HG03175 (cell line): Measurements from ENCODE around the gene ZDHHC3.
"Not testable (repeated sequence)": the region's sequence is repeated elsewhere in the genome, so short reads cannot be mapped to it uniquely, and the experiment has no call there.

ENCODE experiments used
- ATAC-seq: cut with Tn5 transposase; IDR thresholded peaks from one replicate; pipeline ENCODE4 v1.9.1; 2021; ENCODE audit warnings: mild to moderate bottlenecking, moderate library complexity; ENCODE audit not compliant: unreplicated experiment

Gene ZDHHC3

GRCh38 chr3:44996556-44996969 lies 20.6 kb upstream of the ZDHHC3 start:
- no peak for ATAC-seq

GRCh38 chr3:44995142-44995770 lies 19.3 kb upstream of the ZDHHC3 start:
- no peak for ATAC-seq

- ATAC-seq: no peak
Measured at GRCh38 chr3:44993471-44994205, 17.7 kb upstream of the ZDHHC3 start.

GRCh38 chr3:44992555-44993470 lies 16.8 kb upstream of the ZDHHC3 start:
- no peak for ATAC-seq

- ATAC-seq: no peak
Measured at GRCh38 chr3:44991326-44991725, 15.4 kb upstream of the ZDHHC3 start.

GRCh38 chr3:44989636-44990373 lies 13.8 kb upstream of the ZDHHC3 start:
- no peak for ATAC-seq

GRCh38 chr3:44989141-44989540 lies 13.2 kb upstream of the ZDHHC3 start:
- ATAC-seq: no peak

GRCh38 chr3:44988073-44988472 lies 12.1 kb upstream of the ZDHHC3 start:
- no peak for ATAC-seq

- no peak for ATAC-seq
Measured at GRCh38 chr3:44987332-44987731, 11.4 kb upstream of the ZDHHC3 start.

GRCh38 chr3:44986330-44986729 lies 10.4 kb upstream of the ZDHHC3 start:
- ATAC-seq: not testable (repeated sequence)

- ATAC-seq: peak; percentile 77
Measured at GRCh38 chr3:44984335-44984734, 8.4 kb upstream of the ZDHHC3 start.

GRCh38 chr3:44983484-44983941 lies 7.5 kb upstream of the ZDHHC3 start:
- ATAC-seq: no peak

- ATAC-seq: no peak
Measured at GRCh38 chr3:44982817-44983216, 6.8 kb upstream of the ZDHHC3 start.

- no peak for ATAC-seq
Measured at GRCh38 chr3:44981751-44982150, 5.8 kb upstream of the ZDHHC3 start.

GRCh38 chr3:44981220-44981619 lies 5.2 kb upstream of the ZDHHC3 start:
- ATAC-seq: no peak

GRCh38 chr3:44974416-44974815 lies 1.6 kb downstream of the ZDHHC3 start:
- no peak for ATAC-seq

- ATAC-seq: no peak
Measured at GRCh38 chr3:44970926-44971490, 5.0 kb downstream of the ZDHHC3 start.

GRCh38 chr3:44969828-44970179 lies 6.2 kb downstream of the ZDHHC3 start:
- ATAC-seq: no peak

- ATAC-seq: no peak
Measured at GRCh38 chr3:44969154-44969827, 6.7 kb downstream of the ZDHHC3 start.

GRCh38 chr3:44968447-44968858 lies 7.5 kb downstream of the ZDHHC3 start:
- no peak for ATAC-seq
